ENCODE results near the gene BZW1.
A peak's percentile ranks its signal among the peaks of the same experiment; 100 is the strongest.

Gene BZW1

DNA sequence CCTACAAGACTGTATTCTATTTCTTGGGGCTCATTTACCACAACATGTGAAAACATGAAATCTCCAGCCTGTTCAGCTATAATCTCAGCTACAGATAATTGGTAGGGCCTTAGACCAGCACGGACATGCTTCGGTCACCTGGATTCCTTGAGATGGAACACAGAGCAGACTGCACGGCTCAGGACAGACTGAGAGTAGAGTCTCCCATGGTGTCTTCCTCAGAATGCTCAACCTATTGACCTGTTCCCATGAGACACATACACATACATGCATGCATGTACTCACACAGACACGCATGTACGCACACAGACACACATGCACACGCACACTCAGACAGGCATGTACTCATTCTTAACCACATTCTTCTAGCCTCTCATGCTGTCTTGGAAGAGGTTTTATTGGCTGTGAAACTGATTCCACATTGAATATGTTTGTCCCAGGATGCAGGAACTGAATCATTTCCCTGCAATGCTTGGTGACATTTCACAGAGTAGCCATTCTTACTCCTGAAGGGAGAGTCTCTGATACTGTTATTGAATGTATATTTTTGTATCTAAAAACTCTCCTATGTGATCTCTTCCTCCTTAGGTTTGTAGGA, 23.5 kb upstream of the BZW1 start:
- TF ChIP-seq RAD21 (IDR thresholded peaks at IDR 0.05; ENCODE audit: low read depth): no peak
- TF ChIP-seq TEAD4 (IDR thresholded peaks at IDR 0.05): no peak
- no peak for TF ChIP-seq REST (IDR thresholded peaks at IDR 0.05; ENCODE audit: low read depth)
- TF ChIP-seq EGR1 (IDR thresholded peaks at IDR 0.05): no peak
- no peak for TF ChIP-seq EP300 (IDR thresholded peaks at IDR 0.05; ENCODE audit: borderline replicate concordance)
- TF ChIP-seq FOXM1 (IDR thresholded peaks at IDR 0.05; ENCODE audit: borderline replicate concordance, low read depth): no peak

DNA sequence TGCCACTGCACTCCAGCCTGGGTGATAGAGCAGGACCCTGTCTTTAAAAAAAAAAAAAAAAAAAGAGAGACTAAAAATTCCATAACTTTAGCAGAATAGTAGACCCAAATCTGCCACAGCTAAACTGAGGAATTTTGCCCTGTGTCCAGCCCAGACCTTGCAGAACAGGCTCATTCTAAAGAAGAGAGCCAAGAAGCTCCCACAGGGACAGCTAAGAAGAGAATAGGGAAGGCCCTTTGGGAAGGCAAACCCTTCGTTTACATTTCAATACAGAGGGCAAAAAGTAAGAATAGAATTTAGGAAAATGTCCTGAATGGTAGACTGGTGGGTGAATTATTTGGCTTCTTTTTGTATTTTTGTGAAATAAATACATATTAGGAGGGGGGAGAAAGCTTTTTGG, 21.5 kb upstream of the BZW1 start:
- no peak for TF ChIP-seq CREB1 (IDR thresholded peaks at IDR 0.05; ENCODE audit: low read depth)
- TF ChIP-seq RAD21 (IDR thresholded peaks at IDR 0.05; ENCODE audit: low read depth): no peak
- no peak for TF ChIP-seq TEAD4 (IDR thresholded peaks at IDR 0.05)
- no peak for TF ChIP-seq EGR1 (IDR thresholded peaks at IDR 0.05)
- no peak for TF ChIP-seq REST (IDR thresholded peaks at IDR 0.05; ENCODE audit: low read depth)
- TF ChIP-seq TCF12 (IDR thresholded peaks at IDR 0.05; ENCODE audit: low read depth): no peak
- no peak for TF ChIP-seq FOXM1 (IDR thresholded peaks at IDR 0.05; ENCODE audit: borderline replicate concordance, low read depth)
- TF ChIP-seq NFIC (IDR thresholded peaks at IDR 0.05): no peak
- no peak for TF ChIP-seq YY1 (IDR thresholded peaks at IDR 0.05; ENCODE audit: low read depth)
- no peak for TF ChIP-seq CEBPB (IDR thresholded peaks at IDR 0.05)
- TF ChIP-seq MAX (IDR thresholded peaks at IDR 0.05): no peak
- TF ChIP-seq ZBTB7A (IDR thresholded peaks at IDR 0.05; ENCODE audit: low read depth): no peak
- no peak for TF ChIP-seq USF1 (IDR thresholded peaks at IDR 0.05)
- no peak for TF ChIP-seq TAF1 (IDR thresholded peaks at IDR 0.05; ENCODE audit: low read depth)

DNA sequence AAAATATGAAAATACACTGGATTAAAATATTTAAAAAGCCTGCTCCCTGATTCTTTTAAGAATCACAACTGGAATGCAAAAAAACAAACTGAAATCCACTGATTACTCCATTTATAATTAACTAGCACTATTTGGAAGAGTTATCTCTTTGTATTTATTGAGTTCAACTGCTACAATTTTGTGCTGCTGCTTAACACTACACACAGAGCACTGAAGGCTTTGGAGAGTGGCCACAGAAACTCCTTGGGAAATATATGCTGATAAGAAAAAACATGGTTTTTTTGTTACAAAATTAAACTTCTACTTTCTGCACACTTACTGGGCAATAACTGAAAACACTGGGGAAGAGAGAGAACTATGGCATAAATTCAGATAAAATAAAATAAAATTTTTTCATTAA, 19.8 kb upstream of the BZW1 start:
- TF ChIP-seq FOXM1 (IDR thresholded peaks at IDR 0.05; ENCODE audit: borderline replicate concordance, low read depth): no peak
- TF ChIP-seq RAD21 (IDR thresholded peaks at IDR 0.05; ENCODE audit: low read depth): no peak
- TF ChIP-seq YY1 (IDR thresholded peaks at IDR 0.05; ENCODE audit: low read depth): no peak

DNA sequence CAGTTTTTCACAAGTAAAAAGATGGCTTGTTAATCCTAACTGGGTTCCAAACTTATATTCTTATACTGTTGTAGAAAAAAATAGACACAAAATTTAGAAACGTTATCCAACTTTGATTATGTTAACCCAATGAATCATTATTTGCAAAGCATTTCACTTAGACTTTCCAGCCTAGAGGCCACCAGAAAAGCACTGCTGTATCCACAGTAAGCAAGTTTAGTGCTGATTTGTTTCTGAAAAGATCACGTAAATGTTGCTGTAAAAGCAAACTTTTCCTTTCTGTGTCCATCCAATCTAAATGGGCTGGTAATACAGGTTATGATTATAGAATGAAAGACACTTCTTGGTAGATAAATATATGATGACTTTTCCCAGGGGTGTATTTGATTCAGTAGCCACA, 17.6 kb upstream of the BZW1 start:
- no peak for TF ChIP-seq FOXM1 (IDR thresholded peaks at IDR 0.05; ENCODE audit: borderline replicate concordance, low read depth)
- TF ChIP-seq TCF12 (IDR thresholded peaks at IDR 0.05; ENCODE audit: low read depth): no peak
- no peak for TF ChIP-seq RAD21 (IDR thresholded peaks at IDR 0.05; ENCODE audit: low read depth)
- no peak for TF ChIP-seq CREB1 (IDR thresholded peaks at IDR 0.05; ENCODE audit: low read depth)
- no peak for TF ChIP-seq TEAD4 (IDR thresholded peaks at IDR 0.05)
- TF ChIP-seq ZBTB7A (IDR thresholded peaks at IDR 0.05; ENCODE audit: low read depth): no peak
- TF ChIP-seq NFIC (IDR thresholded peaks at IDR 0.05): no peak
- no peak for TF ChIP-seq MAX (IDR thresholded peaks at IDR 0.05)
- TF ChIP-seq REST (IDR thresholded peaks at IDR 0.05; ENCODE audit: low read depth): no peak
- TF ChIP-seq EGR1 (IDR thresholded peaks at IDR 0.05): no peak
- no peak for TF ChIP-seq EP300 (IDR thresholded peaks at IDR 0.05; ENCODE audit: borderline replicate concordance)
- TF ChIP-seq CEBPB (IDR thresholded peaks at IDR 0.05): no peak
- TF ChIP-seq USF1 (IDR thresholded peaks at IDR 0.05): no peak
- no peak for TF ChIP-seq YY1 (IDR thresholded peaks at IDR 0.05; ENCODE audit: low read depth)
- no peak for TF ChIP-seq TAF1 (IDR thresholded peaks at IDR 0.05; ENCODE audit: low read depth)

- TF ChIP-seq TCF12 (IDR thresholded peaks at IDR 0.05; ENCODE audit: low read depth) (no peak), CEBPB (IDR thresholded peaks at IDR 0.05) (peak; percentile 71)
These were observed 16.7 kb upstream of the BZW1 start for GRCh38 chr2:200795028-200795440.

All from Ishikawa (cell line).